Stomach smooth muscle (tissue), 2 donors: ENCODE measurements around the gene PCED1B.

Experiments used
- H3K27ac ChIP-seq: one replicate; pipeline ENCODE4 v1.7.0; 2013; ENCODE audit warnings: mild to moderate bottlenecking, low read length, inconsistent platforms
- H3K27me3 ChIP-seq, 2 donors: one replicate each; pipeline ENCODE4 v1.7.0; 2013; ENCODE audit warnings: low read length in 2 of 2; ENCODE audit not compliant: insufficient read depth in 2 of 2, control insufficient read depth in 1 of 2
- H3K36me3 ChIP-seq, 2 donors: one replicate each; pipeline ENCODE4 v1.7.0; 2013; ENCODE audit warnings: low read length in 2 of 2; ENCODE audit not compliant: control insufficient read depth in 2 of 2, insufficient read depth in 2 of 2
- H3K4me1 ChIP-seq: one replicate; pipeline ENCODE4 v1.7.0; 2013; ENCODE audit warnings: low read length; ENCODE audit not compliant: control insufficient read depth, insufficient read depth
- H3K4me3 ChIP-seq, 2 donors: one replicate each; pipeline ENCODE4 v1.7.0; 2013; ENCODE audit warnings: low read length in 2 of 2
- H3K9ac ChIP-seq, 2 donors: one replicate each; pipeline ENCODE4 v1.7.0; 2013; ENCODE audit warnings: low read length in 2 of 2, mild to moderate bottlenecking in 1 of 2
- H3K9me3 ChIP-seq, 2 donors: one replicate each; pipeline ENCODE4 v1.7.0; 2013; ENCODE audit warnings: low read length in 2 of 2; ENCODE audit not compliant: control insufficient read depth in 2 of 2
- donor health status: healthy.
- donor health status: Pancreatic carcinoma.

The PCED1B gene

DNA sequence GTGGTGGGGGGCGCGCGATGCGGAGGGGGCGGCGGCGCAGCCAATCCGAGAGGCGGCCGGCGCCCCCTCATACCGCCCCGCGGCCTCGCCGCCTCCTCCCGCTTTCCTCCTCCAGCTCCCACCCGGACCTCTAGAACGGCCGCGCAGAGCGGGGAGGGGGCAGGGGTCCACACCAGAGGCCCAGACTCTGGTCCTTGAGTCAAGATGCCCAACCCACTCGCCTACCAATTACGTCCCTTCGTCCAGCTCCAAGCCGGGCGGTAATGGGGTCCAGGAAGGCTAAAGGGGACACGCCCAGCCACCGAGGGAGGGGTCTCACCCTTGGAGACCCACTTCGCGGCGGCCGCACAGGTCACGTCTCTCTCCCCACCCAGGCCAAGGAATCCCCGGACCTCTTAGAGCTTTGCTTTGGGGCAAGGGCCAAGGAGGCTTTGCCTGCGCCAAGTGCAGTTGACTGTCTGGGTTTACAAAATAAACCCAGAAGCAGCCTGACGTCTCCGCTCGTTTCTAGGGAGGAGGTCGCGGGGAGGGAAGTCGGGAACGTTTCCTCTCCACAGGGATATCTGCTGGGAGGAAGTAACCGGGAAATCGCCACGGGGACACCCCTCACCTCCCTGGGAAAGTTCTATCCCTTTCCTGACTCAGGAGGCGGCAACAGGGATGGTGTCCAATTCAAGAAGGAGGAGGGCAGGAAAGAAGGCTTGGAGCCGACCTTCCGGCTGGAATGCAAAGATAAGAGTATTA lies 732 bp downstream of the PCED1B start:
- H3K27me3 ChIP-seq: no peaks in the 10 kb centered on the region
- peak overlapping the region; percentile 65 to 84 for H3K9ac ChIP-seq
- no peaks in the 10 kb centered on the region for H3K36me3 ChIP-seq
- H3K4me1 ChIP-seq: peaks cover 6% of the 10 kb centered on the region
- H3K4me3 ChIP-seq: peak overlapping the region; percentile 82 to 88
- peak overlapping the region; percentile 91 for H3K27ac ChIP-seq
- H3K9me3 ChIP-seq: no peaks in the 10 kb centered on the region

DNA sequence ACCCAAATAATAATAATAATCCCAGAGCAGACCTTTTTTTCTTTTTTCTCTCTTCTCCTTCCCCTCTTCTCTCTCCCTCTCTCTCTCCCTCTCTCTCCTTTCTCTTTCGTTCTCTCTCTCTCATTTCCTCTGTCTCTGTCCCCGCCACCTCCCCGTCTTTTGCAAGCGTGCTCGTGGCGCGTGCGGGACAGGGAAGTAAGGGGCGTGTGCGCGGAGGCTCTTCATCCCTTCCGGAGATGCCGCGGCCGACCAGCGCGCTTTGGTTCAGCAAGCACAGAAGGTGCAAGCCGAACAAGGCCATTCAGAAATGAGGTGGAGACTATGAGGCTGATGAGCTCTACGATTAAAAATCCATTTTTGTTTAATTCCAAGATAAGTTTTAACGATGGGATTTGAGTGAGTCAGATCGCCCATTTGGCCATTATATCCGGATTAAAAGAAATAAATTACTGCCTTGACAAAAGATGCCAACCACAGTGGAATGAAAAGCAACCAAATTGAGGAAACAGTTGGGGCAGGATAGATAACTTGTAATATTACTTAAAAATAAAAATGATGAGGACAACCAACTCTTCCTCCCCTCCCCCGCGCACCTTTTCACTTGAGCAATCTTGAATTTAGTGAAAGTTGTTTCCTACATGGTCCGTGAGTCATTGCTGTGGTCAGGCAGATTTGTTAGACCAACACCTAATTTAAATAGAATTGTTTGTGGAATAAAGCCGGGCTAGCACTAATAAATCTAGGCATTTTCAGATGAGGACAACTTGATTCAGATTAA lies 1.5 kb downstream of the PCED1B start:
- H3K4me1 ChIP-seq: peaks cover 6% of the 10 kb centered on the region
- peak overlapping the region; percentile 65 to 84 for H3K9ac ChIP-seq
- peak overlapping the region; percentile 91 for H3K27ac ChIP-seq
- H3K4me3 ChIP-seq: peak overlapping the region; percentile 82 to 88
- H3K9me3 ChIP-seq: no peaks in the 10 kb centered on the region
- H3K36me3 ChIP-seq: no peaks in the 10 kb centered on the region
- H3K27me3 ChIP-seq: no peaks in the 10 kb centered on the region

DNA sequence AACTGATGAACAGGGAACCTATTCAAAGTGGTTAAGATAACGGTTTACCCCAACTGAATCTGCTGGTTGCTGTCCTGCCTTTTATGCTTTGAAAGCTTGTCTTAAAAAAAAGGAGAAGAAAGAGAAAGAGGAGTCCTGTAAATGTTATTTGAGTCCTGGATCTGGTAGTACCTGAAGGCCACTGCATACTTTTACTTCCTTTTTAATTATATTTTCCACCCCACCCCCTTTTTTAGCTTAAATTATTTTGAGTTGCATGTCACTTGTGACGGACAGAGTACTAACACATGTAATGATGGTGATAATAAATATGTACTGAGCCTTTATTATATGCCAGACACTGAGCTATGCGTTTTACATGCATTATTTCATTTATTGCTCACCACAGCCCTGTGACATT lies 2.9 kb downstream of the PCED1B start:
- Histone ChIP-seq H3K9ac (no peak overlapping the region), H3K27me3 (no peaks in the 10 kb centered on the region), H3K9me3 (no peaks in the 10 kb centered on the region), H3K36me3 (no peaks in the 10 kb centered on the region), H3K4me3 (no peak overlapping the region), H3K4me1 (peaks cover 9% of the 10 kb centered on the region), H3K27ac (no peak overlapping the region)

DNA sequence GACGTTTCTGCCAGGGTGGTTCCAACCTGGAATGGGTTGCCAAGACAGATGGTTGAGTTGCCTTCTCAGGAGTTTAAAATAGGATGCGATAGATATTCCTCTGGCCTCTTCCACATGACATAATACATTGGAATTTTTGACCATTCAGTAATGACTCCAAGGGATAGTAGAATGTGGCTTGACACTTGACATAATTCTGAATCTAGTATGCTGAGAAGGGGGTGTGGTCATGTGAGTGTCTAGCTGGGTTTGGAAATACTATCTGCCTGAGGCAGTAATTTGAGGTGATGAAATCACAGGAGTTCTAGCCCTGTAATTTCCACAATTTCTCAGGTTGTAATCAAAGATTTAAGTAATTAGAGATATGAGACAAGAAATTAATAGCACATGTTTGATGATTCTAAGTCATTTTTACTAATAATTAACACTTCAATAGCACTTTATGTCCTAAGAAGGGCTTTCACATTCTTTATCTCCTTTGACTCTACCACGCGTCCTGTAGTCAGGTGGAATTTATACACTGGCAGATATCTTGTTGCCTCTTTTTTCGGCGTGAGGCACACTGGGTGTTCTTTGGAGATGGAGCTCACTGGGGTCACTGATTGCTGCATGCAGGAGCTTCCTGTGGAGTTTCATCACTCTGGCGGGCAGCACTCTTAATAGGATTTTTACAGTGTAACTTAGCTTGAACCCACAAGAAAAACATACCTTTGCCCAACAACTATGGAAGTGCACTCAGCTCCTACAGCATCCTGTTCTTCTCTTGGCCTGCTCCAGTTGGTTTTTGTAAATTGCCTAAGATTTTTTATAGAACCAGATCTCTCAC lies 3.6 kb downstream of the PCED1B start:
- H3K9ac ChIP-seq: no peak overlapping the region
- H3K9me3 ChIP-seq: no peaks in the 10 kb centered on the region
- H3K27me3 ChIP-seq: no peaks in the 10 kb centered on the region
- no peak overlapping the region for H3K4me3 ChIP-seq
- H3K36me3 ChIP-seq: no peaks in the 10 kb centered on the region
- peaks cover 8% of the 10 kb centered on the region for H3K4me1 ChIP-seq
- H3K27ac ChIP-seq: no peak overlapping the region

DNA sequence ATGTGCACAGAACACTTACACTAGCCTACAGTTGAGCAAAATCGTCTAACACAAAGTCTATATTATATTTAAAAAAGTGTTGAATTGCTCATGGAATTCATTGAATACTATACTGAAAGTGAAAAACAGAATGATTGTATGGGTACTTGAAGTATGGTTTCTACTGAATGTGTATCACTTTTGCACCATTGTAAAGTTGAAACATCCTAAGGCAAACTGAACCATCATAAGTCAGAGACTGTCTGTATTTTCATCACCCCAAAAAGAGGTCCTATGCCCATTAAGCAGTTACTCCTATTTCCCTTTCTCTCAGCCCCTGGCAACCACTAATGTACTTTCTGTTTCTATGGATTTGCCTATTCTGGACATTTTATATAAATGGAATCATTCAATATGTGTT lies 4.8 kb downstream of the PCED1B start:
- Histone ChIP-seq H3K9me3 (no peaks in the 10 kb centered on the region), H3K4me3 (no peak overlapping the region), H3K36me3 (no peaks in the 10 kb centered on the region), H3K9ac (no peak overlapping the region), H3K27ac (no peak overlapping the region), H3K27me3 (no peaks in the 10 kb centered on the region), H3K4me1 (peaks cover 11% of the 10 kb centered on the region)

DNA sequence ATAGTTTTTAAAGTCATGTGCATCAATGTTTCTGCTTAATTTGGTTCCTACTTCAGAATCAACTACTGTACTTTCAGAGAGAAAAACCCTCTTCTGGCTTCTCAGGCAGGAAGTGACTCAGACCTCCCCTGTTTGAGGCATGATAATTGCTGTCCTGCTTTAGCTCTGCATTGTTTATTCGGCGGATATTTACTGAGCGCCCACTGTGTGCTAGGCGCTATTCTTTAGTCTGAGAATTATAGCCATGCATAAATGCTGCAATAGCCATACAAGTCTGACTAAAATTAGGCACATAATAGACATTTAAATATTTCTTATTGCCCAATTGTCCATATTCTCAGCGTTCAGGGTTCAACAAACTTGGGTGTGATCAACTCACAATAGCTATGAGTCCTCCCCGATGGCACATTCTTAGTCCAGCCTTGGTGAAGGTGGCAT lies 6.4 kb downstream of the PCED1B start:
- Histone ChIP-seq H3K4me1 (peaks cover 11% of the 10 kb centered on the region), H3K9me3 (no peaks in the 10 kb centered on the region), H3K27ac (no peak overlapping the region), H3K4me3 (no peak overlapping the region), H3K27me3 (no peaks in the 10 kb centered on the region), H3K36me3 (no peaks in the 10 kb centered on the region), H3K9ac (no peak overlapping the region)

DNA sequence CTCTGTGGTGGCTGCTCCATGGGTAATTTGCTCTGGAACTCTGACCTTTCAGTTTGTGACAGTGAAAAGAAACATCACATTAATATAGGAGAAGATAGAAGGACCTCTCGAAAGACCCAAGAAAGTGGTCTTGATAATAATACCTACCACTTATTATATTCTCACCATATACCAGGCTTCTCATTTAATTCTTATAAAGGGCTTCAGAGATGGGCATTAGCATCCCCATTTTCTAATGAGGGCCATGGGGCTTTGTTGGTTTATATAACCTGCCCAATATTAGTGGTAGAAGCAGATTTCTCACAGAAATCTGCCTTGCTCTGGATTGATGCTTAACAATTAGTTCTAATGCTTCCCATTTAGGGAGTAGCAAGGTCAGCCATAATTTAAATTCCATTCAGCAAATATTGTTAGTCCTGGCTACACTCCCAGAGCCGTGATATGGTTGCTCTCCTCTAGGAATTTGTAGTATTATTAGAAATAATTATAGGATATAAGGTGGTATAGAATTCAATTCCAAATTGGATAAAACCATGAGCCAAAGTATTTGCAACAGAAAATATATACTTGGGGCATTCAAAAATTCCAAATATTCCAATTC lies 7.8 kb downstream of the PCED1B start:
- Histone ChIP-seq H3K27ac (peak overlapping the region; percentile 56), H3K4me3 (no peak overlapping the region), H3K9ac (no peak overlapping the region), H3K27me3 (no peaks in the 10 kb centered on the region), H3K36me3 (no peaks in the 10 kb centered on the region), H3K4me1 (peaks cover 11% of the 10 kb centered on the region), H3K9me3 (no peaks in the 10 kb centered on the region)

DNA sequence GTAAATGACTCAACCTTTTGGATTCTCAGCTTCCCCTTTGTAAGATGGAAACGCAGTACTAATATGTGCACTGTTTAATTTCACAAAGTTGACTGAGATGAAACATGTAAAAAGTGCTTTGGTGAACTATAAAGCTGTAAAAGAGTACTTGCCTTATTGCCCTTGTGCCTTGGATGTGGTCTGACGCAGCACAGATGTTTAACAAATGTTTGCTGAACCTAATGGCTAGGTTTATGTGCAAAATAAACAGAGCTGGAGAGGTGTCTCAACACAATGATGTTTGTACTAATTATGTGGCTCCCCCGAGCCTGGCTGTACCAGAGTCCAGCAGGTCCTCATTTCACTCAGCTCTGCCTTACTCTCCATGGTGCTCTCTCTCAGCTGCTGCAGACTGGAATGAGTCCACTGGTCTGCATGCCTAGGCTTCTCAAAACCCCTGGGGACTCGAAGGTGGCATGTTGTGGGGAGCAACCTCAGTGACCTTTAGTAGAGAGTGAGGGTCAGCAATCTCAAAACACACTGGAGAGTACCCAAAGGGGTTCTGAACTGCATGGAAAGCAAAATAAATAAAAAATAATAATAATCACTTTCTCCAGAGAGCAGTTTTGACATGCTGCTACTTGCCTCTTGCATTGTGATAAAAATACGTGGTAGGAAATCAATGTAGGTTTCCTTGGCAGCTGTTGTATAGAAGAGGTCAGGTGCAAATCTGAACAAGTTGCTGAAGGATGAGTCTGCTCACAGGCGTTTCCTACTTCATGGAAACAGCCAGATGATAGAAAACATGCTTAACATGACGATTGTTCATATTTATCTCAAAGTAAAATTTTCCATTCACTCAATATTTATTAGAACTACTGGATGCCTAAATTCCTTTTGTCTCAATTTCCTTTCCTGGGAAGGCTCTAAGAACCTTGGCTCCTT lies 8.9 kb downstream of the PCED1B start:
- H3K4me3 ChIP-seq: peak overlapping the region in 1 of 2 donors; percentile 35
- no peaks in the 10 kb centered on the region for H3K9me3 ChIP-seq
- no peaks in the 10 kb centered on the region for H3K27me3 ChIP-seq
- H3K4me1 ChIP-seq: peaks cover 11% of the 10 kb centered on the region
- H3K9ac ChIP-seq: no peak overlapping the region
- peak overlapping the region; percentile 56 for H3K27ac ChIP-seq
- no peaks in the 10 kb centered on the region for H3K36me3 ChIP-seq

DNA sequence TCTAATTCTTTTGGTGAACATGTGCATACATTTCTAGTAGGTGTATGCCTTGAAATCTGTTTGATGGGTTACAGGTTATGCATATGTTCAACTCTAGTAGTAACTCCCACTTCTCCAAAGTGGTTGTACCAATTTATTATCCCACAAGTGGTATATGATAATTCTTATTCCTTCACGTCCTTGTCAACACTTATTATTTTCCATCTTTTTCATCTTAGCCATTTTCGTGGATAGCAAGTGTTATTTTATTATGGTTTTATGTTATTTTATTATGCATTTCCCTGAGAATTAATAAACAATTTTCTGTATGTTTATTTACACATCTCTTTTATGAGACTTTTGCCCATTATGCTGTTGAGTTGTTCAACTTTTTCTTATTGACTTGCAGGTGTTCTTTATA lies 11.6 kb downstream of the PCED1B start:
- Histone ChIP-seq H3K27me3 (no peaks in the 10 kb centered on the region), H3K4me1 (peaks cover 11% of the 10 kb centered on the region), H3K9me3 (no peaks in the 10 kb centered on the region), H3K9ac (no peak overlapping the region), H3K4me3 (no peak overlapping the region), H3K36me3 (no peaks in the 10 kb centered on the region), H3K27ac (no peak overlapping the region)
